HCT116 (cell line): ENCODE data around the gene U2AF2. TPM values are rescaled to one million over a fixed set of nuclear protein-coding genes. Genes with fewer than 3 reads are reported as not detected.

ENCODE experiments used
- ATAC-seq: fragments of 200-7000 bp; cut with Tn5 transposase; 2 replicates; pipeline ENCODE4 v1.9.1; 2020; ENCODE audit warnings: mild to moderate bottlenecking, moderate library complexity
- BruUV-seq: library from RNA; stranded (reverse); fragments of 400-500 nt; replicated peaks from 2 replicates; lab custom pipeline; 2021; lab: Mats Ljungman, UMichigan
- CTCF ChIA-PET: fragments of 300-600 bp; sonication (Branson Sonifier 250); formaldehyde crosslinking; loops from one replicate; lab custom pipeline; 2021; ENCODE audit warnings: antibody characterized with exemption; lab: Charles Lee
- POLR2A ChIA-PET: fragments of 300-600, 350-600 bp; sonication (Branson Sonifier 250); formaldehyde crosslinking; loops from one replicate; lab custom pipeline; 2021; ENCODE audit warnings: antibody characterized with exemption; lab: Charles Lee
- RAD21 ChIA-PET, 2 experiments: fragments of 300-600 bp; sonication (Branson Sonifier 250); formaldehyde crosslinking; loops; one replicate each; lab custom pipeline; 2023; ENCODE audit warnings: low total read pairs in 2 of 2; ENCODE audit not compliant: uncharacterized antibody in 2 of 2, unreplicated experiment in 2 of 2, low non-redundant PET in 1 of 2; lab: Charles Lee
- DNase-seq: peaks from one replicate; pipeline ENCODE4 v3.0.0-alpha.2; 2010; ENCODE audit warnings: low read depth, low spot score
- H2AFZ ChIP-seq: fragments of 200-600 bp; shearing (Covaris generic), sonication (generic); 2 replicates; pipeline ENCODE4 v1.6.1; 2017; ENCODE audit warnings: low read depth, mixed run types, mixed read lengths, antibody characterized with exemption, low read length; ENCODE audit not compliant: poor library complexity, severe bottlenecking
- H3K27ac ChIP-seq: 2 replicates; pipeline ENCODE4 v1.5.1; 2012; ENCODE audit warnings: low read depth, low read length
- H3K27me3 ChIP-seq: fragments of 200-600 bp; sonication (generic); 2 replicates; pipeline ENCODE4 v1.6.1; 2016; ENCODE audit warnings: mixed run types, low read length, mixed read lengths; ENCODE audit not compliant: insufficient read depth
- H3K36me3 ChIP-seq, 2 experiments: fragments of 200-500 bp in 1 of 2; fragments of 200-600 bp in 1 of 2; sonication (Bioruptor generic) in 1 of 2; sonication (generic) in 1 of 2; 2 replicates each; pipeline versions ENCODE4 v1.5.1 to v1.6.1; 2014 to 2016; ENCODE audit warnings: low read length in 2 of 2, inconsistent platforms in 1 of 2, mixed read lengths in 1 of 2, mixed run types in 1 of 2; ENCODE audit not compliant: insufficient read depth in 2 of 2, control insufficient read depth in 1 of 2
- H3K4me1 ChIP-seq, 2 experiments: fragments of 200-600 bp in 1 of 2; sonication (generic) in 1 of 2; 2 replicates each; pipeline versions ENCODE4 v1.5.1 to v1.6.1; 2012 to 2017; ENCODE audit warnings: low read length in 2 of 2, inconsistent platforms in 1 of 2, mild to moderate bottlenecking in 1 of 2, mixed read lengths in 1 of 2, mixed run types in 1 of 2, moderate library complexity in 1 of 2; ENCODE audit not compliant: insufficient read depth in 2 of 2, control insufficient read depth in 1 of 2
- H3K4me2 ChIP-seq: fragments of 200-600 bp; sonication (generic); 2 replicates; pipeline ENCODE4 v1.6.1; 2017; ENCODE audit warnings: mixed run types, low read length, mixed read lengths
- H3K4me3 ChIP-seq, 2 experiments: fragments of 200-600 bp in 1 of 2; sonication (generic) in 1 of 2; replicated peaks in 1 of 2; 2 replicates each; pipeline ENCODE4 v1.5.1; 2011 to 2016; ENCODE audit warnings: low read length in 2 of 2, control low read depth in 1 of 2, low read depth in 1 of 2, mild to moderate bottlenecking in 1 of 2, mixed read lengths in 1 of 2, mixed run types in 1 of 2
- H3K79me2 ChIP-seq: fragments of 200-600 bp; sonication (generic); 2 replicates; pipeline ENCODE4 v1.6.1; 2017; ENCODE audit warnings: mild to moderate bottlenecking, mixed run types, low read length, moderate library complexity, mixed read lengths; ENCODE audit not compliant: insufficient read depth
- H3K9ac ChIP-seq: fragments of 200-600 bp; sonication (generic); 2 replicates; pipeline ENCODE4 v1.6.1; 2016; ENCODE audit warnings: low read length, mixed read lengths
- H3K9me2 ChIP-seq: fragments of 200-600 bp; sonication (generic), shearing (Covaris generic); 2 replicates; pipeline ENCODE4 v1.6.1; 2017; ENCODE audit warnings: mixed run types, mild to moderate bottlenecking, moderate library complexity; ENCODE audit not compliant: insufficient read depth
- H3K9me3 ChIP-seq, 2 experiments: fragments of 200-500 bp in 1 of 2; fragments of 200-600 bp in 1 of 2; sonication (Bioruptor generic) in 1 of 2; sonication (generic) in 1 of 2; 2 replicates each; pipeline ENCODE4 v1.6.1; 2014 to 2017; ENCODE audit warnings: low read length in 2 of 2, mixed read lengths in 2 of 2, inconsistent platforms in 1 of 2, low read depth in 1 of 2, mild to moderate bottlenecking in 1 of 2, mixed run types in 1 of 2, moderate library complexity in 1 of 2; ENCODE audit not compliant: control insufficient read depth in 1 of 2, insufficient read depth in 1 of 2
- H4K20me1 ChIP-seq: fragments of 200-600 bp; sonication (generic), shearing (Covaris generic); 2 replicates; pipeline ENCODE4 v1.6.1; 2017; ENCODE audit warnings: mixed run types, mild to moderate bottlenecking, moderate library complexity; ENCODE audit not compliant: insufficient read depth
- CTCF ChIP-seq, 3 experiments: fragments of 200-600 bp in 1 of 3; sonication (generic) in 1 of 3; IDR thresholded peaks in 2 of 3; conservative IDR thresholded peaks in 1 of 3; 2 replicates each; pipeline ENCODE4 v1.5.1; 2012 to 2017; ENCODE audit warnings: low read depth in 2 of 3, low read length in 2 of 3, antibody characterized with exemption in 1 of 3, borderline replicate concordance in 1 of 3, control low read depth in 1 of 3, mild to moderate bottlenecking in 1 of 3, mixed read lengths in 1 of 3, mixed run types in 1 of 3, moderate library complexity in 1 of 3; ENCODE audit not compliant: insufficient read depth in 1 of 3
- EGR1 ChIP-seq: IDR thresholded peaks from 2 replicates; pipeline ENCODE4 v1.6.1; 2012; ENCODE audit warnings: low read depth
- ELF1 ChIP-seq: IDR thresholded peaks from 2 replicates; pipeline ENCODE4 v1.6.1; 2012; ENCODE audit warnings: low read depth, borderline replicate concordance
- EZH2phosphoT487 ChIP-seq: fragments of 200-600 bp; IDR thresholded peaks from 2 replicates; pipeline ENCODE4 v1.6.1; 2018; ENCODE audit warnings: antibody characterized with exemption, borderline replicate concordance
- FOSL1 ChIP-seq: IDR thresholded peaks from 2 replicates; pipeline ENCODE4 v1.6.1; 2012; ENCODE audit warnings: low read depth
- JUND ChIP-seq: IDR thresholded peaks from 2 replicates; pipeline ENCODE4 v1.6.1; 2012
- MAX ChIP-seq: IDR thresholded peaks from 2 replicates; pipeline ENCODE4 v1.6.1; 2012
- POLR2A ChIP-seq: IDR thresholded peaks from 2 replicates; pipeline ENCODE4 v1.7.0; 2011; ENCODE audit warnings: borderline replicate concordance; ENCODE audit not compliant: insufficient read depth, insufficient read length; ENCODE audit errors: extremely low read depth
- POLR2AphosphoS5 ChIP-seq: IDR thresholded peaks from 2 replicates; pipeline ENCODE4 v1.6.1; 2011; ENCODE audit warnings: mild to moderate bottlenecking, low read depth, low read length, moderate library complexity
- SRF ChIP-seq: IDR thresholded peaks from 2 replicates; pipeline ENCODE4 v1.6.1; 2012; ENCODE audit warnings: low read depth
- YY1 ChIP-seq: IDR thresholded peaks from 2 replicates; pipeline ENCODE4 v1.6.1; 2011; ENCODE audit warnings: low read length, low read depth, moderate library complexity, mild to moderate bottlenecking; ENCODE audit not compliant: insufficient replicate concordance; ENCODE audit errors: extremely low read depth
- ZFX ChIP-seq: fragments of 450-650 bp; IDR thresholded peaks from 2 replicates; pipeline ENCODE4 v1.6.1; 2017
- intact Hi-C: fragments of 100-400 bp; cut with micrococcal nuclease; formaldehyde crosslinking; loops from 2 replicates; pipeline ENCODE4 v1.10.0; 2022
- total RNA-seq: library from RNA; stranded (reverse); gene quantifications from one replicate; pipeline ENCODE4 v1.2.1, GENCODE V29; 2021; ENCODE audit not compliant: unreplicated experiment
- TF ChIP-seq, protein P1 (sequence below): IDR thresholded peaks from 2 replicates; pipeline ENCODE4 v1.6.1; 2012
- TF ChIP-seq, protein P2 (sequence below): IDR thresholded peaks from 2 replicates; pipeline ENCODE4 v1.6.1; 2011; ENCODE audit warnings: mild to moderate bottlenecking, low read length, moderate library complexity; ENCODE audit not compliant: insufficient replicate concordance; ENCODE audit errors: extremely low read depth

The U2AF2 gene
- total RNA-seq, 1 experiment from 2014 or later: 259 TPM

DNA sequence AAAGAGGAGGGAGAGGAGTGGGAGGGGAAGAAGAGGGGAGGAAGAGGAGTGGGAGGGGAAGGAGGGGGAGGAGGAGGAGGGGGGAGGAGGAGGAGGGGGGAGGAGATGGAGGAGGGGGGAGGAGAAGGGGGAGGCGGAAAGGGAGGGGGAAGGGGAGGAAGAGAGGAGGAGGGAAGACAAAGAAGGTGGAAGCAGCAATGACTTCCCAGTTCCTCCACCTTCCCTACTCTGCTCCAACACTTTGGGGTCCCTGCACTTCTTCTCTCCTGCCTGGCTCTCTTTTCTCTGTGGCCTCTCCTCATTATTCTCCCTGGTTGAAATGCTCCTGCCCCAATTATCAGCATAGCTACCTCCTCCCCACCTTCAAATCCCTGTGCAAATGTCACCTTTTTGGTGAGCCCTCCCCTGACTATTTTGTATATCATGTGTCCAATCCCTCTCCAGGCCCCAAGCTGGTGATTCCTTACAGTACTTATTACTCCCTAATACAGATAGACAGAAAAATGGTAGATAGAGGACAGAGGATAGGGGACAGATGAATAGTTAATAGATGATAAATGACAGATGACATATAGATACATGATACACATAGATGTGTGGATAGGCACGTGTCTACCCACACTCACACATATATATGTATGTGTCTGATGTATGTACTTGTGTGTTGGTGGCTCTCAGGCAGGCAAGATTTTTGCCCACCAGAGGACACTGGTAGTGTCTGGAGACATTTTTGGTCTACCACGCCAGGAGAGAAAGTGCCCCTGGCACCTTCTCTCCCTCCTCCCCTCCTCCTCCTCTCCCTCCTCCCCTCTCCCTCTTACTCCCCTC lies 58.2 kb downstream of the U2AF2 start (continued):
- TF ChIP-seq CTCF (IDR thresholded peaks at IDR 0.05 in 2 of 3, conservative IDR thresholded peaks at IDR 0.05 in 1 of 3; ENCODE audit: borderline replicate concordance in 1 of 3, insufficient read depth in 1 of 3, low read depth in 2 of 3, low read length in 2 of 3) (no peak), POLR2A (no peak), ELF1 (no peak), EZH2phosphoT487 (no peak), JUND (no peak), POLR2AphosphoS5 (no peak), MAX (no peak), SRF (no peak), FOSL1 (no peak), ZFX (no peak), EGR1 (no peak)
- TF ChIP-seq, protein P1, sequence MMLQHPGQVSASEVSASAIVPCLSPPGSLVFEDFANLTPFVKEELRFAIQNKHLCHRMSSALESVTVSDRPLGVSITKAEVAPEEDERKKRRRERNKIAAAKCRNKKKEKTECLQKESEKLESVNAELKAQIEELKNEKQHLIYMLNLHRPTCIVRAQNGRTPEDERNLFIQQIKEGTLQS: no peak

DNA sequence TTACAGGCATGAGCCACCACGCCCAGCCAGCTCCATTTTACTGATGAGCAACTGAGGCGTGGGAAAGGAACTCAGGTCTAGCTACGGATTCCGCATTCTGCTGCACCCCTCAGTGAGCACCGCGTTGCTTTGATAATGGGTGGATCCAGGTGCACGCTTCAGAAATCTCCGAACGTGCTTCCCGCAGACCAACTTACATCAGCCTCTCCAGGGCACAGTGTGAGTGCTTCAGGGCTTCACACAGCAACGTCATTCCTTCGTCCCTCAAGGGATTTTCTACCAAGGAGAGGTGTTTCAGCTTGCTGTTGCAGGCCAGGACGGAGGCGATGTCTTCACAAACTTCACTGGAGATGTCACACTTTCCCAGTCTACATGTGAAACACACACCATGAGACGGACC lies 61.7 kb downstream of the U2AF2 start:
- Histone ChIP-seq H2AFZ (no peak overlapping the region), H4K20me1 (no peaks in the 10 kb centered on the region), H3K79me2 (no peaks in the 10 kb centered on the region), H3K9me2 (no peaks in the 10 kb centered on the region), H3K36me3 (no peaks in the 10 kb centered on the region), H3K9ac (no peak overlapping the region), H3K27me3 (peaks cover 11% of the 10 kb centered on the region), H3K4me2 (no peak overlapping the region), H3K9me3 (0 out of 4 replicates have a peak, but pooled peaks cover 0 to 3% of the 10 kb centered on the region in 2 experiments), H3K4me3 (no peak overlapping the region), H3K4me1 (no peaks in the 10 kb centered on the region), H3K27ac (no peak overlapping the region)
- ATAC-seq (no peak), DNase-seq (no peak)
- TF ChIP-seq EZH2phosphoT487: no peak
- no peak for TF ChIP-seq POLR2A
- TF ChIP-seq, protein P2, sequence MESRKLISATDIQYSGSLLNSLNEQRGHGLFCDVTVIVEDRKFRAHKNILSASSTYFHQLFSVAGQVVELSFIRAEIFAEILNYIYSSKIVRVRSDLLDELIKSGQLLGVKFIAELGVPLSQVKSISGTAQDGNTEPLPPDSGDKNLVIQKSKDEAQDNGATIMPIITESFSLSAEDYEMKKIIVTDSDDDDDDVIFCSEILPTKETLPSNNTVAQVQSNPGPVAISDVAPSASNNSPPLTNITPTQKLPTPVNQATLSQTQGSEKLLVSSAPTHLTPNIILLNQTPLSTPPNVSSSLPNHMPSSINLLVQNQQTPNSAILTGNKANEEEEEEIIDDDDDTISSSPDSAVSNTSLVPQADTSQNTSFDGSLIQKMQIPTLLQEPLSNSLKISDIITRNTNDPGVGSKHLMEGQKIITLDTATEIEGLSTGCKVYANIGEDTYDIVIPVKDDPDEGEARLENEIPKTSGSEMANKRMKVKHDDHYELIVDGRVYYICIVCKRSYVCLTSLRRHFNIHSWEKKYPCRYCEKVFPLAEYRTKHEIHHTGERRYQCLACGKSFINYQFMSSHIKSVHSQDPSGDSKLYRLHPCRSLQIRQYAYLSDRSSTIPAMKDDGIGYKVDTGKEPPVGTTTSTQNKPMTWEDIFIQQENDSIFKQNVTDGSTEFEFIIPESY: no peak
- TF ChIP-seq YY1: no peak
- intact Hi-C loops: no loop called here
- RAD21 ChIA-PET: no interaction called here
- CTCF ChIA-PET: no interaction called here
- BruUV-seq: no TSS peak
- POLR2A ChIA-PET: no interaction called here
